NCI-H1930 (cell line): ENCODE measurements around the gene EMID1.
"Not testable (repeated sequence)": the region's sequence is repeated elsewhere in the genome, so short reads cannot be mapped to it uniquely, and the experiment has no call there.

Experiments used
- DNase-seq, 2 experiments: peaks; one replicate each; lab custom pipeline; 2025; lab: John Stamatoyannopoulos, UW

Gene EMID1

DNA sequence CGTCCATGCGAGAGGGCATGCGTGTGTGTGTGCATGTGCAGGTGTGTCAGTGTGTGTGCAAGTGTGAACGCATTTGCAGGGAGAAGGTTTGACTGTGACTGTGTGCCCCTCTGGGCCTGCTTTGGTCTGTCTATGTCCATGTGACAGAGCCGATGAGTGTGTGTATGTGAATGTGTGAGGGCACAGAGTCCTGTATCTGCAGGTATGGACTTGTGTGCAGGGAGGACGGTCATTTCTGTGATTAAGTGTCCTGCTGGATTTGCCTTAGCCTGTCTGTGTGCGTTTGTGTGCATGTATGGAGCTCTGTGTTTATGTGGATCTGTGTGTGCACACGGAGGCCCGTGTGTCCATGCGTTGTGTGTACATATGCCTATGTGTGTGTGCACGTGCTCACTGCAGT lies 5.4 kb downstream of the EMID1 start:
- no peak for DNase-seq

DNA sequence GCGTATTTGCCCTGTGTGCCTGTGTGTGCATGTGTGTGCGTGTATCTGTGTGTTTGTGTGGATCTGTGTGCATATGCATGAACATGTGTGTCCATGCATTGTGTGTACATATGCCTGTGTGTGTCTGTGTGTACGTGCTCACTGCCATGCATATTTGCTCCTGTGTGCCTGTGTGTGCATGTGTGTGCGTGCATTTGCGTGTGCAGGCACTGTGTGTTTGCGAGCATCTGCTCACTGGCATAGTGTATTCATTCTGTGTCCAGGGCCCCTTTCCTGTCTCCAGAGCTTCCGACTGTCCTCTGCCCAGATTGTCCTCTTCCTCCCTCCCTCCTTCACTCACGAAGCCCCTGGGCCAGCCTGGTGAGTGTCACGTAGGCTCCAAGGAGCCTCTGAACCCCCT lies 5.8 kb downstream of the EMID1 start:
- no peak for DNase-seq

- no peak for DNase-seq
These were observed 7.0 kb downstream of the EMID1 start for GRCh38 chr22:29212743-29213142.

GRCh38 chr22:29213493-29213892 lies 7.8 kb downstream of the EMID1 start:
- no peak for DNase-seq

- no peak for DNase-seq
These were observed 8.5 kb downstream of the EMID1 start for GRCh38 chr22:29214232-29214631.

GRCh38 chr22:29215012-29215860 lies 9.5 kb downstream of the EMID1 start:
- no peak for DNase-seq

DNA sequence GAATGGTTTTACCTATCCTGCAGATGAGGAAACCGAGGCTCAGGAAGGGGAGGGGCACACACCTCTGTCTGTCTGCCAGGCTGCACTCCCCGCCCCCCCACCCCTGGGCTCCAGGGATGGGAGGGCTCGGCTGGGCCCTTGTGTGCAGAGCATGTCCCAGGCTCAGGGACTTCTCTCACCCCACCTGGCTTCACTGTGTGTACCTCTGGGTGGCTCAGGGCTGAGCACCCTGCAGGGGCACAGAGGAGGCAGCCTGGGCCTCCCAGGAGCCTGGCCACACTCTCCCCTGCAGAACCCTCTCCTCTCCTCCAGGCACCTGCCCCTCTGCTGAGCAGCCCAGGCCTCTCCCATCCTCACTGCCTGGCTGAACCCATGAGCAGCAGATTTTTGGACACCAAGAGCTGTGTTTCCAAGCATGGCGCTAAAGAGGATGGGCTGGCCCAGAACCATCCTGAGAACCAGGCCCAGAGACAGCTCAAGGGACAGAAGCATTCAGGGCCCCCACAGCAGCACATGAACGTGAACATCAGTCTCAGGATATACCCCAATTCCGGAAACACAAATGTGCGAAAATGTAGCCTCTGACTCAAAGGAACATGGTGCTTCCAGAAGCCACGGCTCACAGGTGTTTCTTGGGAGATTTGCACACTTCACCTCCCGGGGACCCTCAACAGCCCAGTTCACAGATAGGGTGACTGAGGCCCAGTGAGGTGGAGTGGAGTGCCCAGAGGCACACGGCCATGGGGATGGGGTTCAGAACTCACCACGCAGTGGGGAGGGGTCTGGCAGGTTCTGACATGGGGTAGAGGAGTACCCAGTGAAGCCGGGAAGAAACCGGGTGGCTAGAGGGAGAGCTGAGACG lies 10.5 kb downstream of the EMID1 start:
- DNase-seq, result no peak

GRCh38 chr22:29216873-29217666 lies 11.4 kb downstream of the EMID1 start:
- no peak for DNase-seq

DNA sequence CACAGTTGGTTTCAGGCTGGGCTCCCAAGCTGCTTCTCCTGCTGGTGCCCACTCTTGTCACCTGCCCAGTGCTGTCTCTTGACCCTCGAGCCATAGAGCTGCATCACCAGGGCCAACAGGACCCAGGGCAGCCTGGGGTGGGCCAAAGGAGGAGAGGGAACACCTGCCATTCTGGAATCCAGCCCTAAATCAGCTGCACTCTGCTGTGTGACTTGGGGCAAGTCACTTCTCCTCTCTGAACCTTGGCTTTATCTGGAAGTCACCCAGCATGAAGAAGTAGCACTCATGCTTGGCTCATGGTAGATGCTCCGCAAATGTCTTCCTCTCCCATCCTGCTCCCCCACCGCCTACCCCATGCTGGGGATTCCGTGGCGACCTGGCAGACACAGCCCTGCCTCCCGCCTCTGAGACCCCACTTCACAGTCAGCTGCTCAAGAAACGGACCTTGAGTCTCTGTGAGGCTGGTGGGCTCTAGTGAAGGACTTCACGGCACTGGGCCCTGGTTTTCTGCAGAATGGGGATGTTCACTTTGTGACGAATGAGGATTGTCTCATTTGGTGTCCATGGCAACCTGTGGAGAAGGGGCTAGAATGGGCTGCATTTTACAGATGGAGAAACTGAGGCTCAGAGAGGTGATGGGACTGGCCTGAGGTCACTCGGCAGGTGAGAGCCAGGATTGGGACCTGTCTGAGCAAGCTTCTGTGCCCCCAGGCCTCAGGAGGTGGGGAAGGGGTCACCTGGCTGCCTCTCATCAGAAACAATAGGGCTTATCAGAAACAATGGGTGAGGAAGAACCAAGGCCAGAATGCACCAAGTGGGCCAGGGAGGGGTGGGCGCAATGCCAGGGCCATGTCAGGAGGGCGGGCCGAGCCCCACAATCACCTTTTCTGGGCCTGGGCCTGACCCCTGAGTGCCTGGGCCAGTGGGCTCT lies 12.4 kb downstream of the EMID1 start:
- DNase-seq, result no peak

- DNase-seq, result no peak
These were observed 13.2 kb downstream of the EMID1 start for GRCh38 chr22:29218758-29219408.

- DNase-seq, result not testable (repeated sequence)
These were observed 13.7 kb downstream of the EMID1 start for GRCh38 chr22:29219409-29219782.

DNA sequence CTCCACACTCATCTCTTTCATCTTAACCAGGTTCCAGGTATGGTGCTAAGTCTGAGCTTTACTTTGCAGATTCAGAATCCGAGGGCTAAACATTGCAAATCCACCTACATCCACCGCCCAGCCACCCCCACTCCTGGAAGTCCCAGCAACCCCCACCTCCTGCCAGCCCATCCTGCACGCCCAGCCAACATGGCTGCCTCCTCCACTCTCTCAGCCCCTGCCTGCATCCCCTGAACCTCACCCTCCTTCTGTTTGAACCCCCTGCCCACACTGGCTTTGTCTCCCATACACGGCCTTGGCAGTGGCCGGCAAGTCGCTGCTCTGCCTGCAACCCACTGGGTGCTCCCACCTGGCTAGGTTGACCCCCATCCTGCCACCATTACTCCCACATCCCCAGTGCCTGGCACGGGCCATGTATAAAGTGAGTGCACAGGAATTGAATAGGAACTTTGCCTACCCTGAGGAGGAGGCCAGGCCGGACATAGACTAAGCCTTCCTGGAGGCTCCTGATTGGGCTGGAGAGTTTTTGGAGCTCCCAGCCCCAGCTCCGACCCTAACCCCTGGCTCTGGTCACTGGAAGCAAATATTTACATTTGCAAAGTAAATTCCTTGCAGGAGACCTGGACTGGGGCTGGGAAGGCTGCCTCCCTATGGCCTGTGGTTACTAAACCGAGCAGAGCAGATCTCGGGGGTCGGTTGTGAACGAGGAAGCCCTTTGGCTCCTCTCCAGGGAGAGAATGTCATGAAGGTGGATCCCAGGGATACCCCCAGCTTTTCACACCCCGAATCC lies 14.4 kb downstream of the EMID1 start:
- DNase-seq, result no peak

DNA sequence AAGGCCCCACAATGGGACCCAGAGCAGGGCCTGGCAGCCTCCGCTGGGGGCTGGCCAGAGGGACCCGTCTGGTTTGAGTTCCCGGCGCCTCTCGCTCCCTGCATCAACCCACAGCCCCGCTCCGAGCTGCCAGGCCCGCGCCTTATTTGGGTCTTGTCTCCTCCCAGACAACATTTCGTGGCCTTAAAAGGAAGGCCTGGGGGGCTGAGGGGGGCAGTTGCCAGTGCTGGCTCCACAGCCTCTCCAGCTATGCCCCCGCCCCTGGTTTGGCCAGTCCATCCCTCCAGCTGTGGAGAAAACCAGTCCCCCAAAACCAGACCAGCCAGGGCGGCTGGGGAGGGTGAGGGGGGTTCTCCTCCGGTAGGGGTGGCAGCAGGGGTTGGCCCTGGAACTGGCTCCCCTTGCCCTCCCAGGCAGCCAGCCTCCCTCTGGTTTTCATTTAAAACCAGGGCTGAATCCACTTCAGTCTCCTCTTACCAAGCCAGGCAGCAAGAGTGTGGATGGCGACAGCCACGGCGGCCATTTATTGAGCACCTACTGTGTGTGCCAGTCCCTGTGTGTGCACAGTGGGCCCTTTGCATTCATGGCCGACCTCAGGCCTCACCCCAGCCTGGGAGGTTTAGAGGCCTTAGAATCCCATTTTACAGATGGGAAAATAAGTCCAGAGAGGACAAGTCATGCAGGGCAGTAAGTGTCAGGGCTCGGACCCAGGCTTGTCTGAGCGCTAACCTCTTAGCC lies 18.6 kb downstream of the EMID1 start:
- DNase-seq, result no peak

DNA sequence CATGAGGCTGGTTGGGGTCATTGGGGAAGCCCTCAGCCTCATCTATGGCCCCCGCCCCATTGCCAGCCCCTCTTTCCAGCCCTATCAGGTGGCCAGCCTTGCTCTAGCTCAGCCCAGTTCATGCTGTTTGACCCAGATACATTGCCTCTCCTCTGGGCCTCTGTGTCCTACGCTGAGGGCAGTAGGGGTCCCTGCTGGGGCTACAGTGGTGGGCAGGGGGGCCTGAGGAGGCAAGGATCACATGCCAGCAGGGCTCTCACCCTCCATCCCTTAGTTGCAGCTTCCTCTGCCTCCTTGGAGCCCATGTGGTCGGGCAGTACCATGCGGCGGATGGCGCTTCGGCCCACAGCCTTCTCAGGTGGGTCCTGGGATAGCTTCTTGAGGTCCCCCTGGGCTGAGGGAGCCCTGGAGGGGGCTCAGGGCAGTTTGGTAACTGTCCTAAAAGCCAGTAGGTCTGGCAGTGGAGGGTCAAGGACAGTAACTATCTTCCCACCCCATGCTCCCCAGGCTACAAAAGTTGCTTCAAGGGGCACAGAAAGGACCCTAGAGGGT lies 19.2 kb downstream of the EMID1 start:
- DNase-seq, result no peak

DNA sequence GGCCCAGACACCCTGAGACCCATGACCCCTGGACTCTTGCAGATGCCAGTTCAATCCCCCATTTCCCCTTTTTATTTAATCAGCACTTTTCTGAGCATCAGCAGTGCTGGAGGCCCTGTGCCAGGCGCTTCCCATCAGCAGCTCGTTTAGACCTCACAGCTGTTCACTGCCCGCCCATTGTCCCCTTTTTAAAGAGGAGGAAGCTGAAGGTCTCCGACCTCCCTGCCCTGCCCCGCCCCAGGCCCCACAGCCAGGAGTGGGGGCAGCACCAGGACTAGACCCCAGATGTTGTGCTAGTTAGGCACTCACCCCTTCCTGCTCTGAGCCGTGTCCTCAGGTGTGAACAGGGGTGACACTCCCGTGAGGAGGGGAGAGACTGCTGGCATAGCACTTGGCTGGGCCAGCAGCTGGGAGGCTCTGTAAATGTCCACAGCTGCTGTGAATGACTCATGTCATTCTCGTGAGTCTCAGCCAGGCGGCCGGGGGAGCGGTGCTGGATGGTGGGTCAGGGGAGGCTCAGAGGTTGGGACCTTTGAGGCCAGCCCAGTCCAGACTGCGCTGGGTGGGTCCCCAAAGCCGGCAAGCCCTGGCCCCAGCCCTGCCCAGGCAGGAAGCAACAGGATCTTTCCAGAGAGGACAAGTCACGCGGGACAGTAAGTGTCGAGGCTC lies 19.9 kb downstream of the EMID1 start:
- DNase-seq, result no peak

DNA sequence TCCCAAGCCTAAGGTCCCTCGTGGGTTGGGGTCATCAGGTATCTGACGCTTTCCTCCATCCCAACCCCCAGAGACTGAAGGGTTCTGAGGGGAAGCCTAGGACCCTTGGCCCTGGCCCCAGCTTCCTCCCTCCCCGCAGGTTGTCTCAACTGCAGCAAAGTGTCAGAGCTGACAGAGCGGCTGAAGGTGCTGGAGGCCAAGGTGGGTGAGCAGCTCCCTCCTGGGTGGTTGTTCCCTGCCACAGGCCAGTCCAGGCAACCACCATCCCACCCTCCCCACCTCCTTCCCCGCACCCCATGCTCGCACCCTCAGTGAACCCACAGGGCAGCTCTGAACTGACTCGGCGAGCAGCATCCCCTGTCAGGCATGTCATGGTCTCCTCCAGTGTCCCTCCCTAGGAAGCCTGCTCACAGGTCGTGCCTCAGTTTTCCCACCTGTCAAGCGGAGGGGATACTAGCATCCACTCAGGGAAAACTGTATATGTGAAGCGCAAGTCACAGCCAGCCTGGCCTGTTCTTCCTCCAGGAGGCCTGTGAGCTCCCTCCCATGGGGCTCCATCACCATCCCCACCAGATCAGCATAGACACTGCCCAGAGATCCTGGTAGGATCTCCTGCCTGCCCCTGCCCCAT lies 20.8 kb downstream of the EMID1 start:
- no peak for DNase-seq

- DNase-seq, result no peak
These were observed 25.5 kb downstream of the EMID1 start for GRCh38 chr22:29230972-29231875.
